SK-N-SH (cell line): ENCODE results near the gene YY1. TPM values are rescaled to one million over a fixed set of nuclear protein-coding genes. Genes with fewer than 3 reads are reported as not detected.
A peak's percentile ranks its signal among the peaks of the same experiment; 100 is the strongest.

ENCODE experiments used
- CTCF ChIA-PET: fragments of 300-600, 350-600 bp; formaldehyde crosslinking; extraction: SDS; loops from one replicate; lab custom pipeline; 2021; lab: Yijun Ruan, JAX
- POLR2A ChIA-PET: fragments of 350-600 bp; sonication (Branson Sonifier 250); formaldehyde crosslinking; extraction: SDS; loops from one replicate; lab custom pipeline; 2020; ENCODE audit warnings: antibody characterized with exemption, inconsistent platforms; lab: Yijun Ruan, JAX
- DNase-seq: peaks from one replicate; pipeline ENCODE4 v3.0.0; 2012
- H2AFZ ChIP-seq: fragments of 200-600 bp; sonication (generic); 2 replicates; pipeline ENCODE4 v1.8.1; 2016; ENCODE audit warnings: antibody characterized with exemption, mild to moderate bottlenecking, low read depth
- H3F3A ChIP-seq: fragments of 200-600 bp; sonication (generic); replicated peaks from 2 replicates; pipeline ENCODE3; 2016; ENCODE audit warnings: antibody characterized with exemption, mild to moderate bottlenecking; ENCODE audit not compliant: insufficient read depth
- H3K27ac ChIP-seq, 2 experiments: fragments of 200-500 bp in 1 of 2; fragments of 200-600 bp in 1 of 2; sonication (Bioruptor generic) in 1 of 2; sonication (generic), shearing (Covaris generic) in 1 of 2; 2 replicates each; pipeline versions ENCODE4 v1.5.1 to v1.6.1; 2014 to 2016; ENCODE audit warnings: low read depth in 2 of 2, inconsistent platforms in 1 of 2, low read length in 1 of 2, mild to moderate bottlenecking in 1 of 2, mixed read lengths in 1 of 2
- H3K27me3 ChIP-seq: fragments of 200-600 bp; sonication (generic), shearing (Covaris generic); 2 replicates; pipeline ENCODE4 v1.6.1; 2016; ENCODE audit warnings: mixed run types; ENCODE audit not compliant: insufficient read depth
- H3K36me3 ChIP-seq, 2 experiments: fragments of 200-500 bp in 1 of 2; fragments of 200-600 bp in 1 of 2; sonication (Bioruptor generic) in 1 of 2; sonication (generic) in 1 of 2; replicated peaks in 1 of 2; 2 replicates each; pipeline versions ENCODE3 to v1.5.1; 2014 to 2016; ENCODE audit warnings: low read length in 1 of 2, mild to moderate bottlenecking in 1 of 2; ENCODE audit not compliant: insufficient read depth in 2 of 2, control insufficient read depth in 1 of 2
- H3K4me1 ChIP-seq, 2 experiments: fragments of 200-500 bp in 1 of 2; fragments of 200-600 bp in 1 of 2; sonication (Bioruptor generic) in 1 of 2; sonication (generic), shearing (Covaris generic) in 1 of 2; 2 replicates each; pipeline versions ENCODE4 v1.5.1 to v1.6.1; 2014 to 2016; ENCODE audit warnings: low read depth in 1 of 2, low read length in 1 of 2, mixed run types in 1 of 2; ENCODE audit not compliant: insufficient read depth in 2 of 2, control insufficient read depth in 1 of 2
- H3K4me2 ChIP-seq: fragments of 200-600 bp; sonication (generic), shearing (Covaris generic); 2 replicates; pipeline ENCODE4 v1.6.1; 2017; ENCODE audit warnings: mixed run types
- H3K4me3 ChIP-seq, 2 experiments: fragments of 200-500 bp in 1 of 2; fragments of 200-600 bp in 1 of 2; sonication (Bioruptor generic) in 1 of 2; sonication (generic), shearing (Covaris generic) in 1 of 2; 2 replicates each; pipeline versions ENCODE4 v1.5.1 to v1.8.1; 2014 to 2016; ENCODE audit warnings: low read depth in 2 of 2, inconsistent platforms in 1 of 2, low read length in 1 of 2, mild to moderate bottlenecking in 1 of 2, mixed read lengths in 1 of 2, moderate library complexity in 1 of 2
- H3K79me2 ChIP-seq: fragments of 200-600 bp; sonication (generic); 2 replicates; pipeline ENCODE4 v1.8.1; 2017; ENCODE audit warnings: mild to moderate bottlenecking; ENCODE audit not compliant: insufficient read depth
- H3K9ac ChIP-seq: fragments of 200-600 bp; sonication (generic); 2 replicates; pipeline ENCODE4 v1.6.1; 2017; ENCODE audit warnings: mixed run types
- H3K9me2 ChIP-seq: fragments of 200-600 bp; sonication (generic); 2 replicates; pipeline ENCODE4 v1.6.1; 2017; ENCODE audit warnings: mixed run types
- H3K9me3 ChIP-seq: fragments of 200-600 bp; sonication (generic); 2 replicates; pipeline ENCODE4 v1.6.1; 2017; ENCODE audit warnings: mixed run types, mild to moderate bottlenecking, moderate library complexity
- H4K20me1 ChIP-seq: fragments of 200-600 bp; sonication (generic); 2 replicates; pipeline ENCODE4 v1.6.1; 2017; ENCODE audit warnings: mild to moderate bottlenecking, mixed run types; ENCODE audit not compliant: insufficient read depth
- CHD2 ChIP-seq: fragments of 150-350 bp; IDR thresholded peaks from 2 replicates; pipeline ENCODE4 v1.6.1; 2018; ENCODE audit warnings: low read length; ENCODE audit not compliant: partially characterized antibody
- ELF1 ChIP-seq: IDR thresholded peaks from 2 replicates; pipeline ENCODE4 v1.4.0; 2012
- EZH2phosphoT487 ChIP-seq: fragments of 200-600 bp; sonication (generic); IDR thresholded peaks from 2 replicates; pipeline ENCODE4 v1.6.1; 2017; ENCODE audit warnings: low read depth, mixed run types, mild to moderate bottlenecking, antibody characterized with exemption, moderate library complexity, borderline replicate concordance
- FOSL2 ChIP-seq: IDR thresholded peaks from 2 replicates; pipeline ENCODE4 v1.4.0; 2012; ENCODE audit warnings: low read depth, mild to moderate bottlenecking, moderate library complexity, borderline replicate concordance
- GATA2 ChIP-seq: sonication (generic); formaldehyde crosslinking; IDR thresholded peaks from 2 replicates; pipeline ENCODE4 v1.5.0; 2020; ENCODE audit warnings: mild to moderate bottlenecking, missing genetic modification reagents
- JUND ChIP-seq: IDR thresholded peaks from 2 replicates; pipeline ENCODE4 v1.4.0; 2012
- MAX ChIP-seq: IDR thresholded peaks from 2 replicates; pipeline ENCODE4 v1.4.0; 2012; ENCODE audit warnings: low read depth
- MEF2A ChIP-seq: IDR thresholded peaks from 2 replicates; pipeline ENCODE4 v1.4.0; 2012; ENCODE audit warnings: low read depth, borderline replicate concordance
- MXI1 ChIP-seq: IDR thresholded peaks from 2 replicates; pipeline ENCODE4 v1.6.1; 2012; ENCODE audit warnings: mild to moderate bottlenecking, low read depth, low read length, improper control_type of control experiment
- POLR2AphosphoS5 ChIP-seq: IDR thresholded peaks from 2 replicates; pipeline ENCODE4 v1.6.1; 2012; ENCODE audit warnings: low read depth, low read length
- TAF1 ChIP-seq: IDR thresholded peaks from 2 replicates; pipeline ENCODE4 v1.6.1; 2012; ENCODE audit warnings: low read depth, mild to moderate bottlenecking, low read length, moderate library complexity, borderline replicate concordance
- TCF12 ChIP-seq: IDR thresholded peaks from 2 replicates; pipeline ENCODE4 v1.4.0; 2012
- USF2 ChIP-seq: fragments of 150-350 bp; IDR thresholded peaks from 2 replicates; pipeline ENCODE4 v1.6.1; 2017; ENCODE audit warnings: antibody characterized with exemption, low read length, low read depth, borderline replicate concordance
- YY1 ChIP-seq: IDR thresholded peaks from 2 replicates; pipeline ENCODE4 v1.4.0; 2012; ENCODE audit warnings: low read depth, mild to moderate bottlenecking
- WGBS: methylation state at CpG from one replicate; pipeline ENCODE4 v1.1.6; 2017; ENCODE audit warnings: low lambda C conversion rate; 5-methylcytosine and 5-hydroxymethylcytosine counted together
- polyA plus RNA-seq, 3 experiments: library from polyadenylated mRNA; depleted of rRNA; stranded (reverse); fragments of >200 nt; gene quantifications; 2 replicates each; pipeline ENCODE4 v1.2.3, GENCODE V29; 2012

YY1 gene
- polyA plus RNA-seq, 1 of the 3 experiments (the other 2 are of a cell fraction): 18.1 TPM

GRCh38 chr14:100213587-100213955 is 25.4 kb upstream of the YY1 start (continued):
- TF ChIP-seq MXI1: no peak
- no peak for TF ChIP-seq ELF1
- no peak for TF ChIP-seq CHD2
- TF ChIP-seq EZH2phosphoT487: no peak
- TF ChIP-seq MEF2A: no peak

- H3K9ac ChIP-seq: peak overlapping the region; percentile 83
- H3F3A ChIP-seq: peaks cover 4% of the 10 kb centered on the region
- WGBS: 78% methylated on average over 4 of the region's 90 CpGs
- peak overlapping the region; percentile 83 for H3K4me2 ChIP-seq
- ChIA-PET POLR2A (interaction anchor here (2.0 kb wide), 1 partner anchor 19 kb away, joined by 5 read pairs; no protein-coding TSS in a partner anchor), CTCF (interaction anchor here (0.5 to 1.7 kb wide), 10 partner anchors 9 to 315 kb away, joined by 3 to 4 read pairs (median 3); no protein-coding TSS in a partner anchor)
- no peaks in the 10 kb centered on the region for H3K9me2 ChIP-seq
- H4K20me1 ChIP-seq: no peaks in the 10 kb centered on the region
- H3K4me3 ChIP-seq: peak overlapping the region; percentile 60
- peak overlapping the region; percentile 93 for H2AFZ ChIP-seq
- no peaks in the 10 kb centered on the region for H3K79me2 ChIP-seq
- H3K36me3 ChIP-seq: no peaks in the 10 kb centered on the region
- H3K27ac ChIP-seq: peak overlapping the region in 1 of 2 experiments; percentile 85; a peak in 2 of 4 replicates
- H3K9me3 ChIP-seq: no peaks in the 10 kb centered on the region
- no peaks in the 10 kb centered on the region for H3K27me3 ChIP-seq
- TF ChIP-seq MAX (peak; percentile 74), MXI1 (peak; percentile 47; the same call in 1 of the 2 replicates), POLR2AphosphoS5 (peak; percentile 77), YY1 (0 out of 2 replicates have a peak, but pooled peaks have one; percentile 24), TCF12 (no peak), JUND (no peak), TAF1 (0 out of 2 replicates have a peak, but pooled peaks have one; percentile 17)
- H3K4me1 ChIP-seq: peaks cover 6 to 10% of the 10 kb centered on the region in 2 experiments; a peak in 1 of 4 replicates
- peak; percentile 98 for DNase-seq
These were observed 24.8 kb upstream of the YY1 start for GRCh38 chr14:100213956-100214769.

GRCh38 chr14:100214770-100215083 is 24.2 kb upstream of the YY1 start:
- no peaks in the 10 kb centered on the region for H4K20me1 ChIP-seq
- no peaks in the 10 kb centered on the region for H3K27me3 ChIP-seq
- peak overlapping the region in 1 of 2 experiments; percentile 7; a peak in 1 of 4 replicates for H3K4me3 ChIP-seq
- TF ChIP-seq GATA2 (CRISPR knock-in tag): no peak
- TF ChIP-seq TAF1: no peak
- no peak for TF ChIP-seq FOSL2
- no peak for TF ChIP-seq USF2
- no peaks in the 10 kb centered on the region for H3K36me3 ChIP-seq
- ChIA-PET CTCF (interaction anchor here (0.8 to 1.7 kb wide), 8 partner anchors 9 to 268 kb away, joined by 3 to 4 read pairs (median 3); no protein-coding TSS in a partner anchor), POLR2A (interaction anchor here (2.0 kb wide), 1 partner anchor 18 kb away, joined by 5 read pairs; no protein-coding TSS in a partner anchor)
- H3K9ac ChIP-seq: no peak overlapping the region; the same call in 1 of the 2 replicates
- H3F3A ChIP-seq: peaks cover 4% of the 10 kb centered on the region
- H3K79me2 ChIP-seq: no peaks in the 10 kb centered on the region
- no peaks in the 10 kb centered on the region for H3K9me3 ChIP-seq
- H3K9me2 ChIP-seq: no peaks in the 10 kb centered on the region
- peaks cover 6 to 10% of the 10 kb centered on the region in 2 experiments; a peak in 1 of 4 replicates for H3K4me1 ChIP-seq
- no peak for DNase-seq
- H3K4me2 ChIP-seq: peak overlapping the region; percentile 83; the same call in 1 of the 2 replicates
- peak overlapping the region in 1 of 2 experiments; percentile 44; a peak in 1 of 4 replicates for H3K27ac ChIP-seq
- H2AFZ ChIP-seq: peak overlapping the region; percentile 93; the same call in 1 of the 2 replicates
- 76% methylated on average over 9 of the region's 12 CpGs for WGBS
